Lower leg skin (tissue), 4 donors: ENCODE measurements around the gene TPSD1. TPM values are rescaled to one million over a fixed set of nuclear protein-coding genes. Genes with fewer than 3 reads are reported as not detected.

Experiments
- DNase-seq, 2 donors: peaks; one replicate each; pipeline ENCODE4 v3.0.0-alpha.2; 2019; ENCODE audit warnings: low spot score in 2 of 2
- H3K4me3 ChIP-seq: fragments of 200-600 bp; sonication (generic); 2 replicates; pipeline ENCODE4 v1.5.1; 2017; ENCODE audit warnings: mild to moderate bottlenecking, low read depth; ENCODE audit not compliant: poor library complexity, severe bottlenecking
- POLR2A ChIP-seq, 2 donors: fragments of 450-650 bp; IDR thresholded peaks; one replicate each; pipeline ENCODE4 v1.6.1; 2016 to 2017; ENCODE audit warnings: antibody characterized with exemption in 2 of 2, mild to moderate bottlenecking in 1 of 2, moderate library complexity in 1 of 2
- WGBS, 2 donors: methylation state at CpG; one replicate each; pipeline ENCODE4 v1.1.5; 2018; 5-methylcytosine and 5-hydroxymethylcytosine counted together
- intact Hi-C: fragments of 100-400 bp; cut with DNase I; formaldehyde crosslinking; loops from one replicate; pipeline ENCODE4 v1.15.0; 2023; ENCODE audit warnings: low total_unique reads
- total RNA-seq, 4 donors: library from RNA; depleted of rRNA; stranded (reverse); fragments of >200 nt; gene quantifications; one replicate each; pipeline ENCODE4 v1.1.0, GENCODE V29; 2016
- TF ChIP-seq, protein P1 (sequence below), 3 donors: fragments of 450-650 bp; IDR thresholded peaks; one replicate each; pipeline ENCODE4 v1.5.1; 2016; ENCODE audit warnings: antibody characterized with exemption in 3 of 3, mild to moderate bottlenecking in 3 of 3, moderate library complexity in 2 of 3

TPSD1 gene
- total RNA-seq, 4 donors from 2014 or later: 0.93 to 7.1 (median 2.4) TPM

DNA sequence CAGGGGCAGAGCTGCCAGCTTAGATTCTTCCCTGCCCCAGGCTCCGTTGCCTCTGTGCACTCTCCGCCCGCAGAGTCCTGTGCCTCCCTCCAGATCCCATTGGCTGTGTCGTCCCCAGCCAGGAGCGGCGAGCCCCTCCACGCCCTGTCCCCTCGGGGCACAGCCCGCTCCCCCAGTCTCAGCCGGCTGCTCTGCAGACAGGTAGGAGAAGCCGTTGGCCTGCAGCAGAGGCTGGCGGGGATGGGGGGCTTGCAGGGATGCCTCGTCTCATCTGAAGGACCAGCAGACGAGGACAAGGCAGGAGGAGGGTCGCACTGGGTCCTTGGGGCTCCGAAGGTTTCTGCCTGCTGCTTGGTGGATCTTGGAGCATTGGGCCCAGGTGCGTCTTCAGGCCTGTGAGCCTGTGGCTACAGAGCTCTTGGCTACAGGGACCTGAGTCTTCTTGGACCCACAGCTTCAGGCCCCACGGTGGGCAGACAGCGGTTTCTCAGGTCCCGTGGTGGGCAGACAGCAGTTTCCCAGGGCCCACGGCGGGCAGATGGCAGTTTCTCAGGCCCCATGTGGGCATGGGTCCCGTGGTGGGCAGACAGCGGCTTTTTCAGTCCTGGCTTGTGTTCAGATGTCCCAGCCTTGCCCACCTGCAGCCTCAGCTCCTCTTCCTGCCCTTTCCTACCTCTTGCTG, 36.8 kb upstream of the TPSD1 start:
- DNase-seq: no peak
- WGBS, 2 donors: 81 to 85% methylated on average over 17 to 24 of the region's 24 CpGs
- H3K4me3 ChIP-seq: no peak overlapping the region
- intact Hi-C loops: no loop called here
- TF ChIP-seq POLR2A (IDR thresholded peaks at IDR 0.05): no peak
- TF ChIP-seq, protein P1, sequence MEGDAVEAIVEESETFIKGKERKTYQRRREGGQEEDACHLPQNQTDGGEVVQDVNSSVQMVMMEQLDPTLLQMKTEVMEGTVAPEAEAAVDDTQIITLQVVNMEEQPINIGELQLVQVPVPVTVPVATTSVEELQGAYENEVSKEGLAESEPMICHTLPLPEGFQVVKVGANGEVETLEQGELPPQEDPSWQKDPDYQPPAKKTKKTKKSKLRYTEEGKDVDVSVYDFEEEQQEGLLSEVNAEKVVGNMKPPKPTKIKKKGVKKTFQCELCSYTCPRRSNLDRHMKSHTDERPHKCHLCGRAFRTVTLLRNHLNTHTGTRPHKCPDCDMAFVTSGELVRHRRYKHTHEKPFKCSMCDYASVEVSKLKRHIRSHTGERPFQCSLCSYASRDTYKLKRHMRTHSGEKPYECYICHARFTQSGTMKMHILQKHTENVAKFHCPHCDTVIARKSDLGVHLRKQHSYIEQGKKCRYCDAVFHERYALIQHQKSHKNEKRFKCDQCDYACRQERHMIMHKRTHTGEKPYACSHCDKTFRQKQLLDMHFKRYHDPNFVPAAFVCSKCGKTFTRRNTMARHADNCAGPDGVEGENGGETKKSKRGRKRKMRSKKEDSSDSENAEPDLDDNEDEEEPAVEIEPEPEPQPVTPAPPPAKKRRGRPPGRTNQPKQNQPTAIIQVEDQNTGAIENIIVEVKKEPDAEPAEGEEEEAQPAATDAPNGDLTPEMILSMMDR (IDR thresholded peaks at IDR 0.05): no peak

DNA sequence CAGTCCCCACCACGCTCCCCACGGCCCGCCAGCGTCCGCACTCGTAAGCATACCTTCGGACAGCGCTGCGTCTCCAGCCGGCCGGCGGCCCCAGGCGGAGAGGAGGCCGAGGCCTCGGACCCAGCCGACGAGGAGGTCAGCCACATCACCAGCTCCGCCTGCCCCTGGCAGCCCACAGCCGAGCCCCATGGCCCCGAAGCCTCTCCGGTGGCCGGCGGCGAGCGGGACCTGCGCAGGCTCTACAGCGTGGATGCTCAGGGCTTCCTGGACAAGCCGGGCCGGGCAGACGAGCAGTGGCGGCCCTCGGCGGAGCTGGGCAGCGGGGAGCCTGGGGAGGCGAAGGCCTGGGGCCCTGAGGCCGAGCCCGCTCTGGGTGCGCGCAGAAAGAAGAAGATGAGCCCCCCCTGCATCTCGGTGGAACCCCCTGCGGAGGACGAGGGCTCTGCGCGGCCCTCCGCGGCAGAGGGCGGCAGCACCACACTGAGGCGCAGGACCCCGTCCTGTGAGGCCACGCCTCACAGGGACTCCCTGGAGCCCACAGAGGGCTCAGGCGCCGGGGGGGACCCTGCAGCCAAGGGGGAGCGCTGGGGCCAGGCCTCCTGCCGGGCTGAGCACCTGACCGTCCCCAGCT, 35.7 kb upstream of the TPSD1 start:
- WGBS, 2 donors: 91% methylated on average over 28 to 52 of the region's 55 CpGs
- H3K4me3 ChIP-seq: no peak overlapping the region
- no peak for DNase-seq
- intact Hi-C loops: no loop called here
- TF ChIP-seq POLR2A (IDR thresholded peaks at IDR 0.05): no peak
- TF ChIP-seq, protein P1 (IDR thresholded peaks at IDR 0.05): no peak

DNA sequence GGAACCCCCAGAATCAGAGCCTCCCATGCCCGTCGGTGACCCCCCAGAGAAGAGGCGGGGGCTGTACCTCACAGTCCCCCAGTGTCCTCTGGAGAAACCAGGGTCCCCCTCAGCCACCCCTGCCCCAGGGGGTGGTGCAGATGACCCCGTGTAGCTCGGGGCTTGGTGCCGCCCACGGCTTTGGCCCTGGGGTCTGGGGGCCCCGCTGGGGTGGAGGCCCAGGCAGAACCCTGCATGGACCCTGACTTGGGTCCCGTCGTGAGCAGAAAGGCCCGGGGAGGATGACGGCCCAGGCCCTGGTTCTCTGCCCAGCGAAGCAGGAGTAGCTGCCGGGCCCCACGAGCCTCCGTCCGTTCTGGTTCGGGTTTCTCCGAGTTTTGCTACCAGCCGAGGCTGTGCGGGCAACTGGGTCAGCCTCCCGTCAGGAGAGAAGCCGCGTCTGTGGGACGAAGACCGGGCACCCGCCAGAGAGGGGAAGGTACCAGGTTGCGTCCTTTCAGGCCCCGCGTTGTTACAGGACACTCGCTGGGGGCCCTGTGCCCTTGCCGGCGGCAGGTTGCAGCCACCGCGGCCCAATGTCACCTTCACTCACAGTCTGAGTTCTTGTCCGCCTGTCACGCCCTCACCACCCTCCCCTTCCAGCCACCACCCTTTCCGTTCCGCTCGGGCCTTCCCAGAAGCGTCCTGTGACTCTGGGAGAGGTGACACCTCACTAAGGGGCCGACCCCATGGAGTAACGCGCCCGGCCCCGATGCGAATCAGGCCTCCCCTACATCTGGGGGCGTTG, 34.8 kb upstream of the TPSD1 start:
- TF ChIP-seq, protein P1 (IDR thresholded peaks at IDR 0.05): no peak
- TF ChIP-seq POLR2A (IDR thresholded peaks at IDR 0.05): no peak
- intact Hi-C loops: no loop called here
- H3K4me3 ChIP-seq: no peak overlapping the region
- WGBS, 2 donors: 78 to 79% methylated on average over 42 of the region's 48 CpGs
- no peak for DNase-seq

DNA sequence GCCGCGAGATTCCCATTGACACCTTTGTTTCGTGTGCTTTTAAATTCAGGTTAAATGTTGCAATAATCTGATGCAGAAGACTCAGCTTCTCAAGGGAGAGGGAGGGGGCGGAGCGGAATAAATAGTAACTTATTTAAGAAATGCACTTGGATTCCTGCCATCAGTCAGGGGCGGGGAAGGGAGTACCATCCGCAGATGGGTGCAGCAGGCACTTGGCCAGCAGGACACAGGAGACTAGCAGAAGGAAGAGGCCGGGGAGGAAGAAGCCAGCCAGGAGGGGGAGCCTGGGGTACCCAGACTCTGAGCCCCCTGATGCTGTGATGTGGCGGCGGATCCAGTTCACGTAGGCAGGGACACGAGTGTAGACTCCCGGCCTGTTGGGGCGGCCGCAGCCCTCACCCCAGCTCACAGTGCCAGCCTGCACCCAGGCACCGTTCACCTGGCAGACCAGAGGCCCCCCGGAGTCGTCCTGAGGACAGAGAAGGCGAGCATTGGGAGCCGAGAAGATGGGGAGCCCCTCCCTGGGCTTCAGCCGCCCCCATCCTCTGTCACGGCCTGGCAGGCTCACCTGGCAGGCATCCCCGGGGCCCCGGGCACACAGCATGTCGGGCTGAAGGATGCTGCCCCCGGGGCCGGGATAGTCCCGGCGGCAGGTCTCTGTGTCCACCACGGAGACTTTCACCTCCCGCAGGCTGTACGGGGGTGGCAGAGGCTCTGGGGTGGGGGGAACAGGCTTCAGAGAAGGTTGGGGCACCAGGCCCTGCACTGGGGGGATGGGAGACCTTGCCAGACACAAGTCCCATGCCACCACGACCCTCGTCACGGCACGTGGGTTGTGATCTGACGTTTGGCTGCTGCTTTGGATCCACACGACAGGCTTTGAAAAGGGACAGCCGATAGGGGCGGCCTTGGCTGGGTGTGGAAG, 34.0 kb upstream of the TPSD1 start:
- TF ChIP-seq POLR2A (IDR thresholded peaks at IDR 0.05): no peak
- TF ChIP-seq, protein P1 (IDR thresholded peaks at IDR 0.05): no peak
- no peak overlapping the region for H3K4me3 ChIP-seq
- 65 to 75% methylated on average over 31 to 34 of the region's 40 CpGs for WGBS, 2 donors
- no peak for DNase-seq
- intact Hi-C loops: no loop called here

DNA sequence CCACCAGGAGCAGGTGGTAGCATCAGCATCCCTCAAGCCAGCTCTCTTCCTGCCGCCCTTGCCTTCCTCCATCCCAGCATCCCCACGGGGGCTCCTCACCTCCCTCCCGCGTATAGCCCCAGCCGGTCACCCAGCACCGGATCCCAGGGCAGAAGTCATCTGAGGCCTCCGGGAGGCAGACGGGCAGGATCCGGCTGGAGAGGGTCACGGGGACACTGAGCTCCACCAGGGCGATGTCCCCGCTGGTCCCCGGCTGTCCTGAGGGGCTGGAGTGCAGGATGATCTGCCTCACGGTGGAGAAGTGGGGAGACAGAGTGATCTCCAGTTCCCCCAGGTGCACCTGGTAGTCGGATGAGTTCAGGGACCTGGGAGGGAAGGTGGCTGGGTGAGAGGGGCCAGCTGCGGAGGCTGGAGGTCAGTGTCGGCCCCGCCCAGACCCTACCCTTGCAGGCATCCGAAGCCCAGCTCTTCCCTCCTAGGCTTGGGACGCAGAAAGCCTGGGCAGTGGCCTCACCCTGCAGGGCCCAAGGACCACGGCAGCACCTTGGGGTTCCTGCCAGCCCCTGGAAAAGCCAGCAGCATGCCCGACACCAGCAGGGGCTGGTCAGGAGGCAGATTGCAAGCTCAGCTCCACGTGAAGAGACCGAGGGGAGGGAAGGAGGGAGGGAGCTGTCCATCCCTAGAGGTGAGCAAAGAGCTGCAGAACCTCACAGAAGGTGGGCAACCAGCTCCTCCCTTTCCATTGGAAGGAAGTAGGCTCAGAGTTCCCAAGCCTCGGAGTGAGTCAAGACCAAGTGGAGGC, 33.1 kb upstream of the TPSD1 start:
- no peak overlapping the region for H3K4me3 ChIP-seq
- TF ChIP-seq, protein P1 (IDR thresholded peaks at IDR 0.05): no peak
- no peak for TF ChIP-seq POLR2A (IDR thresholded peaks at IDR 0.05)
- intact Hi-C loops: no loop called here
- DNase-seq: no peak
- WGBS, 2 donors: 70 to 72% methylated on average over 24 to 25 of the region's 25 CpGs
